SK-N-MC (cell line): Measurements from ENCODE around the gene FBXL17.

ENCODE experiments used
- EZH2 ChIP-seq: fragments of 200-600 bp; sonication (generic); IDR thresholded peaks from one replicate; pipeline ENCODE4 v1.6.1; 2017; ENCODE audit warnings: antibody characterized with exemption
- FOXP2 ChIP-seq: optimal IDR thresholded peaks from 2 replicates; pipeline ENCODE3; 2011; ENCODE audit warnings: mild to moderate bottlenecking, moderate library complexity; ENCODE audit not compliant: insufficient read depth; ENCODE audit errors: extremely low read length, control extremely low read depth
- POLR2AphosphoS5 ChIP-seq: IDR thresholded peaks from 2 replicates; pipeline ENCODE4 v1.6.1; 2012; ENCODE audit warnings: mild to moderate bottlenecking, low read depth, low read length, borderline replicate concordance

GRCh38 chr5:108334225-108334624, 47.7 kb downstream of the FBXL17 start:
- TF ChIP-seq POLR2AphosphoS5 (no peak), EZH2 (no peak), FOXP2 (no peak)
